ENCODE measurements around the gene OGA.

The OGA gene

DNA sequence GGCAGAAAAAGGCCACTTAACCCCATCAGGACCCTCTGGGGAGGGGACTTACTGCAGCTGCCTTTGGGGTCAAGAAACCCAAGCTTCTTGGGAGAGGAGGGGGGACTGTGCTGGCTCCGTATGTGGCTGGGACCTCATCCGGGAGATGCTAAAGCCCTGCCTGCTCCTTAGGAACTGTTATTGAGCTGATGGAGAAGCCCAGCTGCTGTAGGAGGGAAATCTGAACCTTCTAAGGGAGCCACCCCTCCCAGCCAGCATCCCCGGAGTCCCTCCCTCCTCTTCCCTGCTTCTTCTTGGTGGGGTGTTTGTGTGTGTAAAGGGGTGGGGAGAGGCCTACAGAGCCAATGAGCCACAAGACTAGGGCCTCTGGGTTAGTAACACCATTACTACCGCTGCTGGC is 17.1 kb upstream of the OGA start:
- DNase-seq, result no peak

GRCh38 chr10:101834341-101834740 is 16.1 kb upstream of the OGA start:
- no peak for DNase-seq

DNA sequence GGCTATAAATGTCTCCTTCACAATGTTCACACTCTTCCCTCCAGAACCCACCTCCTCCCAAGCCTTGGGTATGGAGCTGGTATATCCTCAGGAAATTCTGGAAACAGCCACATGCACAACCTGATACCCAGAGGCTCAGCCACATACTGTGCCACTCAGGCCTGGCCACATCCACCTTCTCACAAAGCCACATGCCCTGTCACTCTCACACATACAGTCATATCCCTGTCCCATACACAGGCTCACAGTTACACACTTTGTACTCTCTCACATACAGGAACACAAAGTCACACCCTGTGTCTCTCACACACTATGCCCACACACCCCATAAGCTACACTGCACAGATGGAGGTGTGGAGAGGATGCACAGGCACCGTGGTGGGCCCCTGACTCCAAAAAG is 15.2 kb upstream of the OGA start:
- DNase-seq, result no peak

DNA sequence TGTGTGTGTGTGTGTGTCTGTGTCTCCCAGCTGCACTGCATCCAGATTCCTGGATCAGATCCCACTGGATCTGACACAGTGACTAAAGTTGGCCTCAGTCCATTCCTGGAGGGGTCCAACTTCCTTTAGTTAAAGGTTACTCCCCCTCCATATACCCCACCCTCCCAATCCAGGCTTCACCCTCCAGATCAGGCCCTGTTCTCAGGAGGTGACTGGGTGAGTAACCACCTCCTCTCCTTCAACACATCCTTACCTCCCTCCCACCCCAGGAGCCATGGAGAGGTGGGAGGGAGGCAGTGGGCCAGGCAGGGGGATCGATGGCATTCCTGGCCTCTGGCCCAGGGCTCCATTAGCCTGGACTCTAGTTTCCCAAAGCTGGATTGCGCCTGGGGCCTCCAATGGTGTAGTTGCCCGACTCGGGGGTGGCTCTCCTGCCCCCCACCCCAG is 14.1 kb upstream of the OGA start:
- DNase-seq, result no peak

DNA sequence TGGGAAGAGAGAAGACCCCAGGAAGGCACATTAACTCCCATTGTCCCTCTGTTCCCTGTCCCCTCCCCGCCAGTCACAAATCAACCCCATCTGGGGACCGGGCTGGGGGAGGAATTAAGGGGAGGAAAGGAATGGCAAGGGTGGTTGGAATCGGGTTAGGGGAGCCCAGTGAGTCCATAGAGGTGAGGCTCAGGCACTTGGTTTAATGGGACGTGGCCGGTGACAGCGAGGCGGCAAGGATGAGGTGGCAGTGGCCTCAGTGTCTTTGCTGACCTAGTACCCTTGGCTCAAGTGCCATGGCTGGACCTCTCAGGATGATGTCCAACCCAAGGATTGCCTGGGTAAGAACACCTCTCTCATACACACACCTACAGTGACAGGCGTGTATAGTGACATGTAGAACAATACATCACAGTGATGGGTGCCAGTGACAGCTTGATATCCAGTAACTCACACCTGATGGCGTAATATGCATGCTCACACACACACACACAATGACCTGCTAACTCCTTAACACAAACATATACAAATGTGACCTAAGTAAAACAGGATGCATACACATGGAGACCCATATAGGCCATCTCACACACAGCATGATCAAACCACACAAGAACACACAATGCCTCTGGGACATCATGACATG is 13.0 kb upstream of the OGA start:
- no peak for DNase-seq

DNA sequence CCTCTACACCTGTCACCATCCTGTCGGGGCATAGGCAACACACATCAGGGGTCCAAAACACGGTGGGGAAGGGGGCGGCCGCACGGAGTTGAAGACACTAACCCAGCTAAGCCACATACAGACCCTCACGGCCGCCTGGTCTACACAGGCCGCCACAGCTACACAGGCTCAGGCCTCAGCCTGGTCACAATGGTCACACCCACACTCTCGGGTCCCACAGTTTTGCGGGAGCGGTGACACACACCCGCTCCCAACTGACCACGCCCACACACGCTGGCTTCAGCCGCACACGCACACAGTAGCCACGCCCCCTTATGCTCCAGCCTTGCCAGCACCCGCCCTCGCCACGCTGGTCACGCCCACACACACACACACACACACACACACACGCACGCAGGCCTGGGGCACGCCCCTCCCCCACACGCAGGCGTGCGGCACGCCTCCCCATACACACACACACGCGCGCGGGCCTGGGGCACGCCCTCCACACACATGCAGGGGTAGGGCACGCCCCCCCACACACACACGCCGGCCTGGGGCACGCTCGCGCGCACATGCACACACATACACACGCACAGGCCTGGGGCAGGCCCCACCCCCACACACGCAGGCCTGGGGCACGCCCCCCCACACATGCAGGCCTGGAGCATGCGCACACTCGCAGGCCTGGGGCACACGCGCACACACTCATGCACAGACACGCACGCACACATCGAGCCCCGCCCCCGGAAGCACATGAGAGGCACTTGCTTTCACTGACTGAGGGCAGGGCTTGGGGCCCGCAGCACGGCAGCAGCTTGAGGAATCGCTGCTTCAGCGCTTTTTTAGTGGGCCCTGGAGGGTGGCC is 12.3 kb upstream of the OGA start:
- DNase-seq, result peak; percentile 96 to 99 (median 99)

GRCh38 chr10:101829561-101830315 is 11.5 kb upstream of the OGA start:
- DNase-seq, result peak; percentile 67 to 79 (median 71)

- DNase-seq, result no peak
These were observed 10.7 kb upstream of the OGA start for GRCh38 chr10:101828766-101829551.

GRCh38 chr10:101827919-101828600 is 9.8 kb upstream of the OGA start:
- DNase-seq, result no peak

DNA sequence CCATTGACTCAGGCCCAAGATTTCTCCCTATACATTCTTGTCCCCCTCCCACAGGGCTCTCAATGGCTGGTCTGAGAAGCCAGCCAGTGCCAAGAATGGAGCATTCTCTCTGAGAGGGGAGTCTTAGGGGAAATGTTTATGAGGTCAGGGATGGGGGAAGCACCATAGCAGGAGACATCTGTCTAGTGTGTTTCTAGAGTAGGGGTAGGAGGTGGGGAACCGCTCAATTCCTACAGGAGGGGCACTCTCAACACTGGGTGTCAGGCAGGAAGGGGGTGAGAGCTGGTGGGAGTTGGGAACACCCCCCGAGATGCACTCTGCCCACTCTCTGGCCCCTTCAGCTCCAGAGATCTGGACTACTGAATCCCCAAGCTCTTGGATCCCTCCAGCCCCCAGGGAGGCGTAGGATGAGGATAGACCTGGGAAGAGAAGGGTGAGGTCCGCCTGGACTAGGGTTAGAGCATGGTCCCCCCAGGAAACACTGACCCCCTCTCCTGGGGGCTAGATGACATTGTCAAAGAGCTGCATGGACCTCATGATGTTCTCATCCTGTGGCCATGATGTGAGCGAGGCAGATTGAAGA is 8.7 kb upstream of the OGA start:
- no peak for DNase-seq

DNA sequence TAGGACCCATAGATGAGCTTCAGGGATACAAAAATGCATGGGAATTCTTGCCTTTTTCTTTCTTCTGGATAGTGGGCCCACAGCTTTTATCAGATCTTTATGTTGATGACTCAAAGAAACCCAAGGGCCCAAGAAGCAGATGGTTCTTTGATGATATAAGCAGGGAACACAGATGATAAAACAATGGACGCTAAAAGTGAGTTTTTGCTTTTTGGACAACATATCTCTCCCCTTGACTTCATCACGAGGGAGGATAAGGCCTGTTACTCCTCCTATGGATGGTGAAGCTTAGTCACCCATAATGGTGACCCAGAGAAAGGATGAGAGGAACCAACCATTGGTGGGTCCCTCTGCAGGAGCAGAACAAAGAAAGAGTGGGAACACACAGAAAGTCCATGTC is 6.5 kb upstream of the OGA start:
- no peak for DNase-seq

- DNase-seq, result no peak
These were observed 809 bp upstream of the OGA start for GRCh38 chr10:101818872-101819633.

- peak in 3 of 6 experiments; percentile 33 to 48 (median 39) for DNase-seq
These were observed 716 bp downstream of the OGA start for GRCh38 chr10:101817337-101818118.

- DNase-seq, result no peak
These were observed 1.3 kb downstream of the OGA start for GRCh38 chr10:101816913-101817336.

- DNase-seq, result no peak
These were observed 1.9 kb downstream of the OGA start for GRCh38 chr10:101816376-101816775.

- DNase-seq, result peak in 1 of 6 experiments; percentile 14
These were observed 3.7 kb downstream of the OGA start for GRCh38 chr10:101814466-101815071.

DNA sequence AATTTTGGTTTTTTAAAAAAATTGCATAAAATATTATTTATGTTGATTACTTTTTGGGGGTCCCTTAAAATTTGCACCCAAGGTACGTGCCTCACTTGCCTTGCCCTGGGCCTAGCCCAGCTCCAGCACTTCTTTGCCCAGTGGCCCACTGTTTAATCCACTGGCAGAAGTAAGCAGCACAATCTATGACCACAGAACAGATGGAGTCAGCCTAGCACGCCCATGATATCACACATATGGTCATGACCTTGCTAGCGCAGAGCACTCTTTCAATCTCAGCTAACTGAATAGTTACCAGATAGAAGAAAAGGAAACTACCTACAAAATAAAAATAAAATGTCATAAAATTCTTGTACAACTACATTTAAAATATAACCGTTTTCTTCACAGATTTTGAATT is 5.6 kb downstream of the OGA start:
- DNase-seq, result no peak

DNA sequence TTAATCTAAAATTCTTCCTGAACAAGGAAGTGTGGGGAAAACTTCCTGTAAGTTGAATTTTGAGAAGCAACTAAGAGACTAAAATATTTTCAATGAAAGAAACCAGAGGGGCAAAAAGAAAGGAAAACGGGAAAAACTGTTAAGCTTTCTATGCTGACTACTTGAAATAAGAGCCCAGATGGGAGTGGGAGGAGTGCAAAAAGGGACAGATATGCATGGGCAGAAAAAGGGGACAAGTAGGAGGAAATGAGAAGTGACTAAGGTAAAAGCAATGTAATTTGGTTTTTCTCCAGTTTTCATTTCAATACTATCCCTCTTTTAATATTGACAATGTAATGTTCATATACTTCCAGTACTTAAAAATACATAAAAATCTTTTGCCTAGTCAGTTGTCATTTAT is 11.1 kb downstream of the OGA start:
- DNase-seq, result no peak

- no peak for DNase-seq
These were observed 14.7 kb downstream of the OGA start for GRCh38 chr10:101803511-101803910.

Data from stimulated activated naive CD4-positive, alpha-beta T cell (primary cell).